Measurements from ENCODE around the gene KIF26B.

KIF26B gene

DNA sequence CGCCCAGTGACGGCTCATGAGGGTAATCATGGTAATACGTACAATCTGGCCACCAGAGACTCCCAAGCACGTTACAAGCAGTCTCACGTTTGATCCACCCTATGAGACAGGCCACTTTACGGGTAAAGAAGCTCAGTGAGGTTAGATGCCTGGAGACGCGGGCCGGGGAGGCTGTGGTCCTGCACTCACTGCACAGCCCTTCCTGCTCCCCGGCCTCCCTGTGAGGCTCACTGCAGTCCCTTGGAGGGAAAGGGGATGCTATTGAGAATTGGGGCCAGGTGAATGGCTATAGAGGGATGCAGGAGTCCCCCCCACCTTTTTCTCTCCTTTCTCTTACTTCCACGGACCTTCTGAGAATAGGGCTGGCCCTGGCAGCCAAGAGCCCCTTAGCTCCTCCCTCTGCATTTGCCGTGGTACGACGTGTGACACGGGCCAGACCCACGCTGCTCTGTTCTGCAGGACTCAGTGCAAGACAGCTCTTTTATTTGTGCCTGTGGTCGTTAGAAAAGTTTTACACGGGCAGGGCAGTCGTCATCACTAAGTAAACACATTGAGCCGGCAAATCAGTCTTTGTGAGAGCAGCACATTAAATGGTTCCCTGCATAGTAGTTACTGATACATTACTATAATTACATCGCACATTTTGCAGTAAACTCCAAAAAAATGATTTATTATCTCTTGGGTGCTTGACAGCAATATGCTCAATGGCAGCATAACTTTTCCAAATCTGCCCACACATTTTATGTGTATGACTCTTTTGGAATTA lies 18.8 kb downstream of the KIF26B start:
- DNase-seq: no peak

DNA sequence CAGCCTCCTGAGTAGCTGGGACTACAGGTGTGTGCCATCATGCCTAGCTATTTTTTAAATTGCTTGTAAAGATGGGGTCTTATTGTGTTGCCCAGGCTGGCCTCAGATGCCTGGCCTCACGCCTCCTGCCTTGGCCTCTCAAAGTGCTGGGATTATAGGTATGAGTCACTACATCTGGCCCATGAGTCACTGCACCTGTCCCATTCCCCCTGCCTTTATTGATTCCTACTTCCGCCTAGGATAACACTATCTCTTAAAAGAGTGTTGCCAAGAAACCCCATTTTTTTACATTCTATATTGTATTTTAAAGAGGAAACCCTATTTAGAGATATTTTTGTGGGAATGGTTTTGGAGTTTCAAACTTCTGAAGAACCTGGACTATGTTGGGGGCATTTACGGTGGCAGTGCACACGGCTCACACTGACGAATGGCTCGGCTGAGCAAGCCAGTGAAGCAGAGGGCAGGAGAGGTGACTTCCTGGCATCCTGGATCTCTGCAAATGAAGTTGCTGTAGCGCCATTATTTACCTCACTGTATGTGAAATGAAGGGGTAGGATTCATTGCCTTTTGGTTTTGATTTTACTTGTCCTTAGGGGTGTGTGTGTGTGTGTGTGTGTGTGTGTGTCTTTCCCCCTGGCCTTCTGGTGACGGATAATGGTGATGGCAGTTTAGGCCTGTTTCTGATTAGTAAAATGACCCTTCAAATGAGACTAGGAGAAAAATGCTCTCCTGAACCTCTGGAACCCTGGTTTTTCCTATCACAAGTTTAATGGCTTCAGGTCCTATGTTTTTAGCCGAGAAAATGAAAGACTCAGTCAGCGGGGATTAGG lies 22.5 kb downstream of the KIF26B start:
- DNase-seq: no peak

GRCh38 chr1:245179706-245180105 lies 24.9 kb downstream of the KIF26B start:
- no peak for DNase-seq

DNA sequence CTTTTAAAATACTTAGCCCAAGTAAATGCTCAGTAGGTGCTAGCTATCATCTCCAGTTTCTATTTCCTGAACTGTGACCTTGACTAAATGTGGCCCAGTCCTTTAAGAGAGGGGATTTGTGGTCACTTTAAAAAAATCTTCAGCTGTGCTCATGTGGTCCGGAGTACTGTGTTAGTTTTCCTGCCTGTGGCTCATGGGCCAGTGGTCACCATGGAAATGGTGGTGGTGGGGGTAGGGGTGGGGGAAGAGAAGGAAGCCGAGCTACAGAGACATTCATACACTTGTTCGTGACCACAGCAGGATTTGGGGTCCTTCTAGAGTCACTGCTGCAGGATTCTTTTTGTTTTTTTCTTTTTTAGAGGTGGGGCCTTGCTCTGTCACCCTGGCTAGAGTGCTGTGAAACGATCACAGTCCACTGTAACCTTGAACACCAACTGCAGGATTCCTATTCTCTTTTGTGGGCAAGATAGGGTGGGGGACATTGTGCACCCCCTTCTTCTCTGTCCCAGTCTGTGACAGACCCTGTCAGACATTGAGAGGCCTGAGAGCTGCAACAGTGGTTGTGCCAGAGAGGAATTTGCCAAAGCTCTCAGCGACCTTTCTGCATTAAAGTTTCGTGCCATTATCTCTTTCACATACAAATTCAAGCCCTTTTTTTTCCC lies 25.8 kb downstream of the KIF26B start:
- DNase-seq: no peak

- no peak for DNase-seq
Observed at GRCh38 chr1:245181158-245181517, 26.4 kb downstream of the KIF26B start.

GRCh38 chr1:245182028-245182427 lies 27.2 kb downstream of the KIF26B start:
- DNase-seq: no peak

DNA sequence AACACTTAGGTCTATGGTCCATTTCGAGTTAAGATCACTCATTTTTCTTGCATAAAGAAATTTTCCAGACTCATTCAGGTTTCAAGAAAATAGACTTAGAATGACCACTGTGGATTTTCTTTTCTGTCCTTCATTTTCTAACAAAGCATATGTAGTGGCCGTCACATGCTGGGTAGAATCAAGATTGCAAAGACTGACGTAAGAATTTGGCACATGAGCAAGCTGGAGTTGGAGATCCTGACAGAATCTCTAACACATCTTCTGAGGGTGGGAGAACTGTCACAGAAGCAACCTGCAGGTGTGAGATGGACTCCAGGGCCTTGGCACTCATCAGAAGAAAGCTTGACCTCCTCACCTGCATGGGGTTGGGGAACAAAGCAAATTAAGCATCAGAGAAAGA lies 28.6 kb downstream of the KIF26B start:
- no peak for DNase-seq

DNA sequence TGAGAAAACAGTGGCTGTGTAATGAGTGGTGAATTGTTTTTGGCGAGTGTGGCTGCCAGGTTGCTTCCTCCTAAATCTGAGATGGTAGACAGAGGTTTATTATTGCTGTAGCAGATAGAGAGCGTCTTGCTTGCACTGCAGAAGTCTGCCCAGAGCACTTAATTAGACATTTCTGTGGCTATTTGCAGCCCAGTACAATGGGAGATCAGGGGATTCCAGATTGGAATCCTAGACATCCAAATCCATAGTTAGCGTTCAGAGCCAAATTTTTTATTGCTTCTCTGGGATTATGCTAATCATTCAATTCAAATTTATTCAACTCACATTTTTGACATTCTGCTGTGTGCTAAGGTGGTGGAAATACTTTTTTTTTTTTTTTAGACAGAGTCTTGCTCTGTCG lies 30.0 kb downstream of the KIF26B start:
- no peak for DNase-seq

GRCh38 chr1:245188403-245188802 lies 33.6 kb downstream of the KIF26B start:
- no peak for DNase-seq

- DNase-seq: no peak
Observed at GRCh38 chr1:245195398-245195797, 40.6 kb downstream of the KIF26B start.

DNA sequence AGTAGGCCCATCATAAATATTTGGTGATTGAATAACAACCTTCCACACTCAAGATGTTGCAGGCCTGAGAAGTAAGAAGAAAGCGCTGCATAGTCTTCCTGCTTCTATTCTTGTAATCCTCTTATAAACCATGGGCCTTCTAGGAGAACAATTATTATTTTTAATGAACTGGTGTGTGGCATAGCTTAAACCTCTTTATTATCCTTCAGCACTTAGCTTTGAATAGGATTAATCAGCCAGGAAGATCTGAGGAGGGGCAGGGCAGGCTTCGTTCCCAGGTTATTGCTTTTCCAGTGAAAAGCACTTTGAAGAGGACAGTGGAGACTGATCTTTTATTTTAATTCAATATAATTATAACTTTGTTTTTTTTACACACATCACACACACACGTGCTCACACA lies 42.3 kb downstream of the KIF26B start:
- DNase-seq: no peak

GRCh38 chr1:245197911-245198379 lies 43.2 kb downstream of the KIF26B start:
- DNase-seq: no peak

DNA sequence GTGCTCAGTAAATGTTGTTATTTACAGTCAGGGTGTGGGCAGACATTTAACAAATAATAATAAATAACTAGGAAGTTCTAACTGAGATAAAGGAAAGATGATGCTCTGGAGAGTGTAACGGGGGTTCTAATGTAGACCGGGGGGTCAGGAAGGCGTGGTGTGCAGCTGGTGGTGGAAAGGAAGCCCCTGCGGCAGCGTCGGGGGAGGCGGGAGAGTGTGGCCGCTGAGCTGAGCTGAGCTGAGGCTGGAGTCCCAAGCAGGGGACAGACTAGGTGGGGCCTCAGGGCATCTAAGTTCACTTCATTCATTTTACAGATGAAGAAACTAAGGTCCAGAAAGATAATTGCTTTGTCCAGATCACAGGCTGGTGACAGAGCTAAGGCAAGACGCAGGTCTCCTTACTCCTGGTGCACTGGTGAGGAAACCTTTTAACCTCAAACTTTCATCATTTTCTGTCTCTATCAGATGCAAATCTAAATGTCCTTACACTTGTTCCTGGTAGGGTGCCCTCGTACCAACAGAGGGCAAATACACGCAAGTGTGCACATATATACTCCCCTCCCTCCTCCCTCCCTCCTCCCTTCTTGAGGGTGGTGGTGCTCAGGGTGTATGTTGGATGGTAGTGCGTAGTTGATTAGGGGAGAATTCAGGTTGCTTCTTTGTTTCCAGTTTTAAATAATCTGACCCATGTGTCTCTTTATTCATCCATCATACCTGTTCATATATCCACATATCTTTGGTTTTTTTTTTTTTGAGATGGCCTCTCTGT lies 44.1 kb downstream of the KIF26B start:
- no peak for DNase-seq

DNA sequence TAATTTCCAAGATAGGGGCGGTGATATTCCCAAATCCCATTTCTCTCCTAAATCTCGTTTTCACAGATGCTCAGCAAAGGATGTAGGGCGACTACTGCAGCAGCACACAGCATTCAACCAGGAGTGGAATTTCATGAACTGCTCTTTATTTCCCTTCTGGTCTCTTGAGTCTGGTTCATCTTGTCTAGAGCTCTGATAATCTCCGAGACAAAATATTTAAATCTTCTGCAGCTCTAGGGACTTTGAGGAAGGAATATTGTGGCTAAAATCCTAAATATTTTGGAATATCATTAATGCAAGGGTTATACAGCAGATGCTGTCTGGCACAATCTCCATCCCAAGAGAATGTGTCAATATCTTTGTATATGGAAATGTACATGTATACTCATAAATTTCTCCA lies 45.4 kb downstream of the KIF26B start:
- DNase-seq: no peak

DNA sequence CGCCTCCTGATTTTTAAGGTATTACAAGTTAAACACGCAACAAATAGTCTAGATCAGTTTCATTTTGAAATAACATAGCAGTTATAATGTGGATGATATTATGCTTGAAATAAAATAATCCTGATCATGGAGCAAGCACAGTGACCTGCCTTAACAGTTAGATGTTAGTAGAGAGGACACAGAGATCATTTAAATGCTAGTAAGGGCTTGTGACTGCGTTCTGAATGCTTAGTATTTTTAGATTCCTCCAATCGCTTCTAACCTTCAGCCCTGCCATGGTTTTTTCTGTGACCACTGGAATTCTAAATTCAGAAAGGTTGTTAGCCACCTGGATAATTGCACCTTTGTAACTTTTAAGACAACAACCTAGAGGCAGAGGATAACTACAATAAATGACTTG lies 46.4 kb downstream of the KIF26B start:
- DNase-seq: no peak

DNA sequence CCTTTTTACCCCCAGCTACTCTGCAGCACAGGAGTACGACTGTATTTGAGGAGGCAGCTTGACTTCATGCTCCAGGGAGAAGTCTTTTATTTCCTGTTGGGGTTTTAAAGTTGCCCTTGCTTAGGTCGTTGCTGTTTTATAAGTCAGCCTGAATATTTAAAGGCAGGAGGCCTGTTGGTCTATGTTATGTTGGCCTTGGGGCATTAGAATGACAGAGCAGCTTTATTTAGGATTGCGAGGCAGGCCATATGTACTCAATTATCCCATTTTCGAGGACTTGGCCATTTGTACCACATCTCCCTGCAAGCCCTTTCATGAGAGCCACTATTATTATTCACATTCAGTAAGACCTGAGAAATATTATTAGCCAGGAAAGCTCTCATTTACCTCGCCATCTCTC lies 47.0 kb downstream of the KIF26B start:
- DNase-seq: no peak

DNA sequence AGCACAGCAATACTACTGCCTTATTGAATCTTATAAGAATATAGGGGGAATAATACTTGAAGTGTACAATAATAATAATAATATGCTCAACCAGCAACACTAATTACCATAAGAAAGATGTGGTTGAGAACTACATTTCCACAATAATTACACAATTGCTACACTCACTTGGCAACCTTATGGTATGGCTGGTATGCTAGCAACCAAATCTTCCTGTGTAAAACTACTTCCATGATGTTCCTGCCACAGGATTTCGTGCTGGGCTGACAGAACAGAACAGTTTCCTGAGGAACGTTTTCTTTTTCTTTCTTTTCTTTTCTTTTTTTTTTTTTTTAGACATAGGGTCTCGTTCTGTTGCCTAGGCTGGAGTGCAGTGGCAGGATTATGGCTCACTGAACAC lies 50.6 kb downstream of the KIF26B start:
- DNase-seq: no peak

- no peak for DNase-seq
Observed at GRCh38 chr1:245205864-245206263, 51.1 kb downstream of the KIF26B start.

DNA sequence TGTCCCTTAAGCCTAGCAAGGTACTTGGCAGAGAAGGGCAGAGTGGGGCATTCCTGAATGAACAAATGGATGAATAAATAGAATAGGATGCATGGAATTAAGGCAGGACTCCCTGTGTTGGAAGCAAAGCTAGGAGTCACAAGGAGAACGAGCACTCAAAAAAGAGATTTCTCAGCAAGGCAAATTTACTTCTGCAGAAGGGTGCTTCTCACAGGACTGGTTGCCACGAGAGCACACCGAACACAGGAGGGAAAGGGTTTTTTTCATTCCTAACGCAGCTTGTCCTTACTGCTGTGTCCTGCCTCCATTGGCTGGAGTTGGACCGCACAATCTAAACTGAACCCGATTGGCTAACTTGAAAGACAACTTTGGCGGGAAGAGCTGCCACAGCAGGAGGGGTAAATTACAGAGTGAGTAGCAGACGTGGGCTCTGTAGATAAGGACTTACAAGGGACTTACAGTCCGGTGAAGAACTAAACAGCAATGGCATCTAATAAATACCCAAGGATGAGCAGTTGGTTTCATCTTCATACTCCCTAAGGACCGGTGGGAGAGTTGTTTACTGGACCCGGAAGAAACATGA lies 52.4 kb downstream of the KIF26B start:
- no peak for DNase-seq

- no peak for DNase-seq
Observed at GRCh38 chr1:245207801-245208200, 53.0 kb downstream of the KIF26B start.

- DNase-seq: no peak
Observed at GRCh38 chr1:245209658-245210435, 55.1 kb downstream of the KIF26B start.

Data from activated CD4-positive, alpha-beta T cell treated with anti-CD3 and anti-CD28 coated beads, Interleukin-2, amount 50 U/mL, for 4 hours (primary cell).